H9 (cell line): Measurements from ENCODE around the gene CLCNKA. TPM values are rescaled to one million over a fixed set of nuclear protein-coding genes. Genes with fewer than 3 reads are reported as not detected.

ENCODE experiments used
- DNase-seq: peaks from one replicate; pipeline ENCODE4 v3.0.0-alpha.2; 2017
- H2AFZ ChIP-seq: one replicate; pipeline ENCODE4 v1.6.1; 2013; ENCODE audit warnings: mild to moderate bottlenecking, low read length, control low read depth, moderate library complexity
- H2AK5ac ChIP-seq: 2 replicates; pipeline ENCODE4 v1.6.1; 2013; ENCODE audit warnings: low read length, control low read depth, mixed read lengths; ENCODE audit not compliant: insufficient read length
- H2BK120ac ChIP-seq: one replicate; pipeline ENCODE4 v1.6.1; 2013; ENCODE audit warnings: low read depth, mild to moderate bottlenecking, low read length, control low read depth, inconsistent platforms; ENCODE audit not compliant: poor library complexity, severe bottlenecking
- H2BK12ac ChIP-seq: 2 replicates; pipeline ENCODE4 v1.6.1; 2013; ENCODE audit warnings: low read length, control low read depth, mixed read lengths, low read depth; ENCODE audit not compliant: insufficient read length
- H2BK15ac ChIP-seq: 2 replicates; pipeline ENCODE4 v1.6.1; 2013; ENCODE audit warnings: low read depth, low read length, control low read depth
- H2BK20ac ChIP-seq: one replicate; pipeline ENCODE4 v1.6.1; 2013; ENCODE audit warnings: low read depth, mild to moderate bottlenecking, low read length, control low read depth, inconsistent platforms; ENCODE audit not compliant: poor library complexity, severe bottlenecking
- H2BK5ac ChIP-seq: 2 replicates; pipeline ENCODE4 v1.6.1; 2013; ENCODE audit warnings: low read length, control low read depth, mixed read lengths; ENCODE audit not compliant: insufficient read length
- H3K14ac ChIP-seq: 2 replicates; pipeline ENCODE4 v1.6.1; 2013; ENCODE audit warnings: low read length, control low read depth; ENCODE audit not compliant: insufficient read depth
- H3K18ac ChIP-seq: 2 replicates; pipeline ENCODE4 v1.6.1; 2013; ENCODE audit warnings: low read depth, mild to moderate bottlenecking, mixed read lengths, low read length, control low read depth; ENCODE audit not compliant: insufficient read length
- H3K23ac ChIP-seq: 2 replicates; pipeline ENCODE4 v1.6.1; 2013; ENCODE audit warnings: low read length, control low read depth, mixed read lengths, low read depth; ENCODE audit not compliant: insufficient read length
- H3K23me2 ChIP-seq: 2 replicates; pipeline ENCODE4 v1.6.1; 2013; ENCODE audit warnings: low read depth, mild to moderate bottlenecking, mixed read lengths, low read length, control low read depth; ENCODE audit not compliant: insufficient read length, poor library complexity, severe bottlenecking
- H3K27ac ChIP-seq: 2 replicates; pipeline ENCODE4 v1.5.1; 2013; ENCODE audit warnings: low read length, control low read depth, mixed read lengths, low read depth; ENCODE audit not compliant: insufficient read length
- H3K27me3 ChIP-seq: 2 replicates; pipeline ENCODE4 v1.6.1; 2013; ENCODE audit warnings: low read length, control low read depth, inconsistent platforms; ENCODE audit not compliant: insufficient read depth
- H3K4ac ChIP-seq: 2 replicates; pipeline ENCODE4 v1.6.1; 2013; ENCODE audit warnings: low read depth, mild to moderate bottlenecking, control low read depth, inconsistent platforms, low read length, moderate library complexity
- H3K4me1 ChIP-seq: 2 replicates; pipeline ENCODE4 v1.6.1; 2013; ENCODE audit warnings: low read length, control low read depth, inconsistent platforms; ENCODE audit not compliant: insufficient read depth
- H3K4me2 ChIP-seq: 2 replicates; pipeline ENCODE4 v1.6.1; 2013; ENCODE audit warnings: low read length, control low read depth, mixed read lengths; ENCODE audit not compliant: insufficient read length, insufficient read depth
- H3K56ac ChIP-seq: 2 replicates; pipeline ENCODE4 v1.6.1; 2013; ENCODE audit warnings: low read depth, mild to moderate bottlenecking, mixed read lengths, low read length, control low read depth; ENCODE audit not compliant: insufficient read length
- H3K79me1 ChIP-seq: 2 replicates; pipeline ENCODE4 v1.6.1; 2013; ENCODE audit warnings: low read depth, mild to moderate bottlenecking, moderate library complexity, low read length, control low read depth, inconsistent platforms; ENCODE audit not compliant: insufficient read depth, poor library complexity, severe bottlenecking
- H3K79me2 ChIP-seq: 2 replicates; pipeline ENCODE4 v1.6.1; 2013; ENCODE audit warnings: low read length, control low read depth, inconsistent platforms; ENCODE audit not compliant: insufficient read depth
- H3K9ac ChIP-seq: 2 replicates; pipeline ENCODE4 v1.6.1; 2013; ENCODE audit warnings: low read length, control low read depth, mixed read lengths; ENCODE audit not compliant: insufficient read length; ENCODE audit errors: extremely low read depth
- H3K9me3 ChIP-seq: one replicate; pipeline ENCODE4 v1.6.1; 2013; ENCODE audit warnings: low read depth, low read length, inconsistent platforms; ENCODE audit not compliant: control insufficient read depth
- H3T11ph ChIP-seq: one replicate; pipeline ENCODE4 v1.6.1; 2013; ENCODE audit warnings: mild to moderate bottlenecking, low read length, control low read depth, inconsistent platforms
- H4K20me1 ChIP-seq: one replicate; pipeline ENCODE4 v1.6.1; 2013; ENCODE audit not compliant: control insufficient read depth, insufficient read length, insufficient read depth
- H4K5ac ChIP-seq: 2 replicates; pipeline ENCODE4 v1.6.1; 2013; ENCODE audit warnings: low read depth, mild to moderate bottlenecking, mixed read lengths, low read length, control low read depth; ENCODE audit not compliant: insufficient read length
- H4K8ac ChIP-seq: replicated peaks from 2 replicates; pipeline ENCODE4 v1.6.1; 2013; ENCODE audit warnings: low read length, control low read depth, mixed read lengths, low read depth; ENCODE audit not compliant: insufficient read length
- H4K91ac ChIP-seq: 2 replicates; pipeline ENCODE4 v1.6.1; 2013; ENCODE audit warnings: low read depth, mild to moderate bottlenecking, moderate library complexity, mixed read lengths, low read length, control low read depth; ENCODE audit not compliant: insufficient read length
- H3K27ac Mint-ChIP-seq, 3 experiments: 2 replicates in 2 of 3; 3 replicates in 1 of 3; pipeline ENCODE4 v1.8.0; 2020 to 2021; ENCODE audit warnings: mixed read lengths in 3 of 3, mild to moderate bottlenecking in 1 of 3, moderate library complexity in 1 of 3
- H3K27me3 Mint-ChIP-seq: 2 replicates; pipeline ENCODE4 v1.8.0; 2021; ENCODE audit warnings: low read depth, mild to moderate bottlenecking, moderate library complexity, mixed read lengths
- H3K36me3 Mint-ChIP-seq, 3 experiments: 2 replicates in 2 of 3; 3 replicates in 1 of 3; pipeline ENCODE4 v1.8.0; 2020 to 2021; ENCODE audit warnings: low read depth in 3 of 3, mixed read lengths in 3 of 3; ENCODE audit not compliant: insufficient read depth in 1 of 3
- H3K4me1 Mint-ChIP-seq, 2 experiments: 2 replicates each; pipeline ENCODE4 v1.8.0; 2020; ENCODE audit warnings: mixed read lengths in 2 of 2
- H3K4me3 Mint-ChIP-seq, 2 experiments: 2 replicates in 1 of 2; 3 replicates in 1 of 2; pipeline ENCODE4 v1.8.0; 2020 to 2021; ENCODE audit warnings: mild to moderate bottlenecking in 2 of 2, mixed read lengths in 2 of 2, moderate library complexity in 1 of 2
- H3K9me3 Mint-ChIP-seq, 2 experiments: 2 replicates in 1 of 2; 3 replicates in 1 of 2; pipeline ENCODE4 v1.8.0; 2020; ENCODE audit warnings: mild to moderate bottlenecking in 2 of 2, mixed read lengths in 2 of 2, moderate library complexity in 1 of 2
- WGBS: extraction: QIAGEN DNeasy Blood & Tissue Kit; methylation state at CpG from one replicate; pipeline ENCODE4 v1.1.7; 2013; ENCODE audit warnings: missing lambda C conversion rate, low lambda C conversion rate, mixed read lengths; ENCODE audit not compliant: insufficient read length; ENCODE audit errors: extremely low coverage; 5-methylcytosine and 5-hydroxymethylcytosine counted together
- total RNA-seq: library from RNA; stranded (reverse); gene quantifications from 2 replicates; pipeline ENCODE4 v1.2.1, GENCODE V29; 2021
- TF ChIP-seq, protein P1 (sequence below): fragments of 200-600 bp; sonication (generic); conservative IDR thresholded peaks from 3 replicates; pipeline ENCODE4 v1.8.0; 2021; ENCODE audit warnings: antibody characterized with exemption, mild to moderate bottlenecking

The CLCNKA gene
- total RNA-seq, 1 experiment from 2014 or later: 0.98 TPM

DNA sequence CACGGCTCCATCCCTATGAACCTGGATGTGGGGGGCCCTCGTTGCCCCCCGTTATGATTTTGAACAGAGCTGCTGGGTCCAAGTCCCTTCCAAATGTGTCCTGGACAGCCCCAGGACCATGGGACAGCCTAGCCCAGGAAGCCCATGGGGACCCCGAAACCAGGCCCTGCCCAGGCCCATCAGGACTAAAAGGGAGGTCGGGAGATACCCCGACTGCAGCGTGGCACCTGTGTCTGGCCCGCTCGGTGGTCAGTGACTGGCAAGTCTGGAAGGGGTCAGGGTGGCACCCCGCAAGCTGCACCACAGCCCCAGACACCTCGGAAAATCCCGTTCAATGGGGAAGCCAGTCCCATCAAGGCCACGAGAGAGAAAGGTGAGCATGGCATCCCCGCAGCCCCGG lies 28.2 kb upstream of the CLCNKA start:
- H4K5ac ChIP-seq: no peak overlapping the region
- H3K27me3 ChIP-seq: no peaks in the 10 kb centered on the region
- no peak overlapping the region for H2AK5ac ChIP-seq
- H4K91ac ChIP-seq: no peak overlapping the region
- H3K79me2 ChIP-seq: no peaks in the 10 kb centered on the region
- WGBS: no CpG with 5 or more reads among the region's 15 CpGs
- TF ChIP-seq, protein P1, sequence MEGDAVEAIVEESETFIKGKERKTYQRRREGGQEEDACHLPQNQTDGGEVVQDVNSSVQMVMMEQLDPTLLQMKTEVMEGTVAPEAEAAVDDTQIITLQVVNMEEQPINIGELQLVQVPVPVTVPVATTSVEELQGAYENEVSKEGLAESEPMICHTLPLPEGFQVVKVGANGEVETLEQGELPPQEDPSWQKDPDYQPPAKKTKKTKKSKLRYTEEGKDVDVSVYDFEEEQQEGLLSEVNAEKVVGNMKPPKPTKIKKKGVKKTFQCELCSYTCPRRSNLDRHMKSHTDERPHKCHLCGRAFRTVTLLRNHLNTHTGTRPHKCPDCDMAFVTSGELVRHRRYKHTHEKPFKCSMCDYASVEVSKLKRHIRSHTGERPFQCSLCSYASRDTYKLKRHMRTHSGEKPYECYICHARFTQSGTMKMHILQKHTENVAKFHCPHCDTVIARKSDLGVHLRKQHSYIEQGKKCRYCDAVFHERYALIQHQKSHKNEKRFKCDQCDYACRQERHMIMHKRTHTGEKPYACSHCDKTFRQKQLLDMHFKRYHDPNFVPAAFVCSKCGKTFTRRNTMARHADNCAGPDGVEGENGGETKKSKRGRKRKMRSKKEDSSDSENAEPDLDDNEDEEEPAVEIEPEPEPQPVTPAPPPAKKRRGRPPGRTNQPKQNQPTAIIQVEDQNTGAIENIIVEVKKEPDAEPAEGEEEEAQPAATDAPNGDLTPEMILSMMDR: no peak
- H3K9me3 ChIP-seq: no peaks in the 10 kb centered on the region
- no peak for DNase-seq
- peaks cover 14% of the 10 kb centered on the region for H3K27me3 Mint-ChIP-seq
- H3T11ph ChIP-seq: no peak overlapping the region
- H3K18ac ChIP-seq: no peak overlapping the region
- no peaks in the 10 kb centered on the region for H3K23me2 ChIP-seq
- H3K9me3 Mint-ChIP-seq: no peaks in the 10 kb centered on the region
- no peak overlapping the region for H2BK120ac ChIP-seq
- no peak overlapping the region for H3K14ac ChIP-seq
- H4K8ac ChIP-seq: no peak overlapping the region
- no peak overlapping the region for H3K4ac ChIP-seq
- no peak overlapping the region for H2BK12ac ChIP-seq
- H3K27ac ChIP-seq: no peak overlapping the region
- no peak overlapping the region for H2BK15ac ChIP-seq
- H2AFZ ChIP-seq: no peak overlapping the region
- no peaks in the 10 kb centered on the region for H3K79me1 ChIP-seq
- H3K23ac ChIP-seq: no peak overlapping the region
- no peak overlapping the region for H3K4me3 Mint-ChIP-seq
- H2BK5ac ChIP-seq: no peak overlapping the region
- H3K4me2 ChIP-seq: no peak overlapping the region
- no peak overlapping the region for H3K27ac Mint-ChIP-seq
- H3K56ac ChIP-seq: no peak overlapping the region
- no peak overlapping the region for H2BK20ac ChIP-seq
- H3K4me1 ChIP-seq: no peaks in the 10 kb centered on the region
- no peaks in the 10 kb centered on the region for H4K20me1 ChIP-seq
- no peaks in the 10 kb centered on the region for H3K36me3 Mint-ChIP-seq
- no peak overlapping the region for H3K9ac ChIP-seq
- no peaks in the 10 kb centered on the region for H3K4me1 Mint-ChIP-seq
